Measurements from ENCODE around the gene EFNA5.
A peak's percentile ranks its signal among the peaks of the same experiment; 100 is the strongest.

EFNA5 gene

DNA sequence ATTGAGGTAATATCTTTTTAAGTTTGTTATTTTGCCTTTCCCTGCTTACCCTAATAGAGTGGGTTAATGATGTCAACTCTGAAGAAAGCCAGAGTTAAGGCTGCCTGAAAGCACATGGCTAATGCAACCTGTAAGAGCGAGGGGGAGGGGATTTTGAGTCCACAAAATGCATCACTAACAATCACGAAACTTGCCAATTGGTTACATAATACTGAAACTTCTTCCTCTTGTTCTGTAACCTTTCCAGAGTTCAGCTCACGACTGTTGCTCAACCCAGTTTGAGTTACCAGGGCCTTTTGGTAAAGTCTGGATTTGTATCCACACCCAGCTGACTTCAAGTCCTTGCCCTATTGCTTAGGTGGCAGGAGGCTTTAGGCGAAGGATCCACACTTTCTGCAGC lies 308.8 kb downstream of the EFNA5 start:
- Histone ChIP-seq H3K4me2 (ENCODE audit: insufficient read depth, low read length) (no peak overlapping the region), H3K79me2 (ENCODE audit: insufficient read depth, low read length) (no peaks in the 10 kb centered on the region), H3K27me3 (ENCODE audit: insufficient read depth, low read length, poor library complexity) (no peaks in the 10 kb centered on the region), H3K27ac (ENCODE audit: low read length) (no peak overlapping the region), H3K36me3 (ENCODE audit: insufficient read depth, low read length) (no peaks in the 10 kb centered on the region), H2AFZ (ENCODE audit: low read depth, low read length) (no peak overlapping the region), H3K4me1 (ENCODE audit: insufficient read depth, low read length) (peaks cover 18% of the 10 kb centered on the region), H3K9me3 (ENCODE audit: insufficient read depth, low read length, severe bottlenecking) (no peaks in the 10 kb centered on the region), H4K20me1 (ENCODE audit: insufficient read depth, low read length) (no peaks in the 10 kb centered on the region), H3K9ac (ENCODE audit: low read depth, low read length) (no peak overlapping the region), H3K4me3 (ENCODE audit: low read depth in 1 of 2, low read length in 2 of 2) (no peak overlapping the region)
- ATAC-seq (ENCODE audit: insufficient read depth, low read depth) (no peak), DNase-seq (no peak)
- TF ChIP-seq EZH2 (IDR thresholded peaks at IDR 0.05; ENCODE audit: borderline replicate concordance, low read depth, low read length, severe bottlenecking) = no peak
- TF ChIP-seq, protein P1, sequence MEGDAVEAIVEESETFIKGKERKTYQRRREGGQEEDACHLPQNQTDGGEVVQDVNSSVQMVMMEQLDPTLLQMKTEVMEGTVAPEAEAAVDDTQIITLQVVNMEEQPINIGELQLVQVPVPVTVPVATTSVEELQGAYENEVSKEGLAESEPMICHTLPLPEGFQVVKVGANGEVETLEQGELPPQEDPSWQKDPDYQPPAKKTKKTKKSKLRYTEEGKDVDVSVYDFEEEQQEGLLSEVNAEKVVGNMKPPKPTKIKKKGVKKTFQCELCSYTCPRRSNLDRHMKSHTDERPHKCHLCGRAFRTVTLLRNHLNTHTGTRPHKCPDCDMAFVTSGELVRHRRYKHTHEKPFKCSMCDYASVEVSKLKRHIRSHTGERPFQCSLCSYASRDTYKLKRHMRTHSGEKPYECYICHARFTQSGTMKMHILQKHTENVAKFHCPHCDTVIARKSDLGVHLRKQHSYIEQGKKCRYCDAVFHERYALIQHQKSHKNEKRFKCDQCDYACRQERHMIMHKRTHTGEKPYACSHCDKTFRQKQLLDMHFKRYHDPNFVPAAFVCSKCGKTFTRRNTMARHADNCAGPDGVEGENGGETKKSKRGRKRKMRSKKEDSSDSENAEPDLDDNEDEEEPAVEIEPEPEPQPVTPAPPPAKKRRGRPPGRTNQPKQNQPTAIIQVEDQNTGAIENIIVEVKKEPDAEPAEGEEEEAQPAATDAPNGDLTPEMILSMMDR (IDR thresholded peaks at IDR 0.05; ENCODE audit: borderline replicate concordance, extremely low read depth, low read length, poor library complexity, severe bottlenecking) = no peak

DNA sequence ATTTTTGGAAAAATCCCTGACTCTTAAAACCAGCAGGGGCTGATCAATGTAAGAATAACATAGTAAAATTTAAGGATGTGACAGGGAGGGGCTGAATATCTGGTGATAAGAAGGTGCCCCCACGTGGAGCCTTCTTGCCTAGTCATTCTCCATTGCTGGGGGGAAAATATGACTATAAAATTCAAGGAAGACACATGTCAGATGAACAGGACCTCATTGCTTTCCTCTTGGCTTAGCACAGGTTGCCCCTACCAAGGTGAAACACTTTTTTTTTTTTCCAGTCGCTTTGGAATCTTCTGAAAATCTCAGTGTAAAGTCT lies 310.9 kb downstream of the EFNA5 start:
- Histone ChIP-seq H3K79me2 (ENCODE audit: insufficient read depth, low read length) (no peaks in the 10 kb centered on the region), H3K9ac (ENCODE audit: low read depth, low read length) (no peak overlapping the region), H2AFZ (ENCODE audit: low read depth, low read length) (peak overlapping the region; percentile 65; the same call in 1 of the 2 replicates), H3K4me1 (ENCODE audit: insufficient read depth, low read length) (peaks cover 18% of the 10 kb centered on the region), H3K9me3 (ENCODE audit: insufficient read depth, low read length, severe bottlenecking) (no peaks in the 10 kb centered on the region), H3K4me3 (ENCODE audit: low read depth in 1 of 2, low read length in 2 of 2) (no peak overlapping the region), H3K27me3 (ENCODE audit: insufficient read depth, low read length, poor library complexity) (no peaks in the 10 kb centered on the region), H3K4me2 (ENCODE audit: insufficient read depth, low read length) (no peak overlapping the region), H3K27ac (ENCODE audit: low read length) (peak overlapping the region; percentile 52; the same call in 1 of the 2 replicates), H4K20me1 (ENCODE audit: insufficient read depth, low read length) (no peaks in the 10 kb centered on the region), H3K36me3 (ENCODE audit: insufficient read depth, low read length) (no peaks in the 10 kb centered on the region)
- ATAC-seq (ENCODE audit: insufficient read depth, low read depth) (peak; percentile 24; the same call in 1 of the 3 replicates), DNase-seq (no peak)
- TF ChIP-seq, protein P1 (IDR thresholded peaks at IDR 0.05; ENCODE audit: borderline replicate concordance, extremely low read depth, low read length, poor library complexity, severe bottlenecking) = no peak
- no peak for TF ChIP-seq EZH2 (IDR thresholded peaks at IDR 0.05; ENCODE audit: borderline replicate concordance, low read depth, low read length, severe bottlenecking)

DNA sequence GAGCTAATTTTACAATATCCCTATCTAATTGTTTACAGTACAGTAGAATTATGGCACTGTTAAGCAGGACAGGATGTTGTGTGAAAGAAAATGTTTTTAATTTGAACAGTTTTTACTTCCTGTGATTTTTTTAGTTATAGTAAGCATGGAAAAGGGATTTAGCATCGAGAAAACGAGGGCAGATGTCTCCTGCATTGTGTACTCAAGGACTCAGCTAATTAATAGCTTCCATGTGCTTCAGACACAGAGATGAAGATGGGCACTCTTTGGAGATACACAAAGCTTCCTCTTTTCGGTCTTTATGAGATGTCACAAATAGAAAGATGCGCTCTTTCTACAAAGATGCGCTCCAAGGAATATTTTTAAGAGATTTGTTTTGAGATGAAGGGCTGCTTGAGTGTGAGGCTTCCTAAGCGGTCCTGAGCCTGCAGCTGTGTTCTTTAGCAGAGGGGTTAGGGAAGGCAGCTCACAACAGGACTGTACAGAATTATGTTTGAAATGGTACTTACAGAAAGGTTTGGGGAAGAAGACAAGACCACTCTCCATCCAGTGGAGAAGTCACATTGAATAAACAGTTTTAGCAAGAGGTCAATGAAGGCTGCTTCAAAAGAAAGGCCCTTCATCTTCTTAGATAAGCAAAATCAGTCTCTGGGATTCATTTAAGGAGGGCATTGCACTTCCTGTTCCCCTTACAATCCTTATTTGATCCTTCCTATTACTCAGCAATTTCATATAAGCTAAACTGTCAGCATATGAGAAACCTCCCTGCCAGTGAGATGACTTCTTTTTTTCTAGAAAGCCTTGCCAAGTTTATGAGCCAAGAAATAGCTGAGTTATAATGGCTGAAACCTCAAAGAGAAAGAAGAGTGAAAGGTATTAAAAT lies 311.5 kb downstream of the EFNA5 start:
- H4K20me1 ChIP-seq (ENCODE audit: insufficient read depth, low read length) = no peaks in the 10 kb centered on the region
- peaks cover 18% of the 10 kb centered on the region for H3K4me1 ChIP-seq (ENCODE audit: insufficient read depth, low read length)
- H3K4me2 ChIP-seq (ENCODE audit: insufficient read depth, low read length) = no peak overlapping the region
- no peak for TF ChIP-seq EZH2 (IDR thresholded peaks at IDR 0.05; ENCODE audit: borderline replicate concordance, low read depth, low read length, severe bottlenecking)
- TF ChIP-seq, protein P1 (IDR thresholded peaks at IDR 0.05; ENCODE audit: borderline replicate concordance, extremely low read depth, low read length, poor library complexity, severe bottlenecking) = no peak
- H3K9ac ChIP-seq (ENCODE audit: low read depth, low read length) = no peak overlapping the region
- H2AFZ ChIP-seq (ENCODE audit: low read depth, low read length) = peak overlapping the region; percentile 65
- H3K36me3 ChIP-seq (ENCODE audit: insufficient read depth, low read length) = no peaks in the 10 kb centered on the region
- H3K79me2 ChIP-seq (ENCODE audit: insufficient read depth, low read length) = no peaks in the 10 kb centered on the region
- no peak overlapping the region for H3K4me3 ChIP-seq (ENCODE audit: low read depth in 1 of 2, low read length in 2 of 2)
- no peak for DNase-seq
- no peaks in the 10 kb centered on the region for H3K27me3 ChIP-seq (ENCODE audit: insufficient read depth, low read length, poor library complexity)
- H3K27ac ChIP-seq (ENCODE audit: low read length) = peak overlapping the region; percentile 52; the same call in 1 of the 2 replicates
- peak; percentile 70 for ATAC-seq (ENCODE audit: insufficient read depth, low read depth)
- H3K9me3 ChIP-seq (ENCODE audit: insufficient read depth, low read length, severe bottlenecking) = no peaks in the 10 kb centered on the region

Data from DND-41 (cell line).